Thoracic aorta (tissue), 2 donors: ENCODE results near the gene DUSP14. TPM values are rescaled to one million over a fixed set of nuclear protein-coding genes. Genes with fewer than 3 reads are reported as not detected.
A peak's percentile ranks its signal among the peaks of the same experiment; 100 is the strongest.

Experiments
- ATAC-seq: fragments of 150-250 bp; one replicate; pipeline ENCODE4 v1.8.0; 2017; ENCODE audit warnings: low read depth; ENCODE audit not compliant: insufficient number of reproducible peaks, low FRiP score
- DNase-seq: peaks from one replicate; pipeline ENCODE4 v3.0.0-alpha.2; 2020; ENCODE audit warnings: low spot score
- H3K27ac ChIP-seq, 2 donors: fragments of 200-600 bp; sonication (generic); 1 replicate in 1 of 2; 2 replicates in 1 of 2; pipeline ENCODE4 v1.5.1; 2016; ENCODE audit warnings: mild to moderate bottlenecking in 2 of 2, moderate library complexity in 2 of 2
- H3K27me3 ChIP-seq: fragments of 200-600 bp; sonication (generic); replicated peaks from 2 replicates; pipeline ENCODE4 v1.6.0; 2016; ENCODE audit warnings: mild to moderate bottlenecking; ENCODE audit not compliant: insufficient read depth
- H3K36me3 ChIP-seq: fragments of 200-600 bp; sonication (generic); one replicate; pipeline ENCODE4 v1.5.1; 2016
- H3K4me1 ChIP-seq, 2 donors: fragments of 200-600 bp; sonication (generic); 1 replicate in 1 of 2; 2 replicates in 1 of 2; pipeline versions ENCODE4 v1.5.1 to v1.6.0; 2016; ENCODE audit warnings: low read depth in 2 of 2, mild to moderate bottlenecking in 1 of 2; ENCODE audit not compliant: control insufficient read depth in 1 of 2
- H3K4me3 ChIP-seq: fragments of 200-600 bp; sonication (generic); 2 replicates; pipeline ENCODE4 v1.5.1; 2016; ENCODE audit warnings: mild to moderate bottlenecking
- H3K9me3 ChIP-seq: fragments of 200-600 bp; sonication (generic); 2 replicates; pipeline ENCODE4 v1.5.1; 2016
- CTCF ChIP-seq: fragments of 200-600 bp; sonication (generic); IDR thresholded peaks from one replicate; pipeline ENCODE4 v1.5.1; 2019; ENCODE audit warnings: antibody characterized with exemption
- total RNA-seq, 2 donors: library from RNA; depleted of rRNA; stranded (reverse); fragments of >200 nt; gene quantifications; one replicate each; pipeline versions ENCODE4 v1.1.0 to v1.2.3, GENCODE V29; 2016

Gene DUSP14
- total RNA-seq, 2 donors from 2014 or later = 18.1 to 22.2 TPM

GRCh38 chr17:37485938-37486570 is 3.6 kb upstream of the DUSP14 start:
- DNase-seq (no peak), ATAC-seq (no peak)
- Histone ChIP-seq H3K9me3 (no peaks in the 10 kb centered on the region), H3K4me3 (no peak overlapping the region), H3K27me3 (no peaks in the 10 kb centered on the region), H3K4me1 (peaks cover 14 to 17% of the 10 kb centered on the region in 2 donors), H3K36me3 (no peaks in the 10 kb centered on the region), H3K27ac (no peak overlapping the region)
- no peak for TF ChIP-seq CTCF

GRCh38 chr17:37488009-37488604 is 1.6 kb upstream of the DUSP14 start:
- DNase-seq (no peak), ATAC-seq (no peak)
- Histone ChIP-seq H3K9me3 (no peaks in the 10 kb centered on the region), H3K27me3 (no peaks in the 10 kb centered on the region), H3K27ac (peak overlapping the region in 1 of 2 donors; percentile 84), H3K4me1 (peaks cover 20 to 28% of the 10 kb centered on the region in 2 donors), H3K36me3 (no peaks in the 10 kb centered on the region), H3K4me3 (peak overlapping the region; percentile 99)
- TF ChIP-seq CTCF = no peak

GRCh38 chr17:37488607-37489196 is 989 bp upstream of the DUSP14 start:
- peak; percentile 95 for ATAC-seq
- DNase-seq = peak; percentile 79
- H3K9me3 ChIP-seq = no peaks in the 10 kb centered on the region
- H3K4me1 ChIP-seq = peaks cover 20 to 30% of the 10 kb centered on the region in 2 donors
- H3K36me3 ChIP-seq = no peaks in the 10 kb centered on the region
- TF ChIP-seq CTCF = no peak
- no peaks in the 10 kb centered on the region for H3K27me3 ChIP-seq
- peak overlapping the region; percentile 99 for H3K4me3 ChIP-seq
- H3K27ac ChIP-seq = peak overlapping the region; percentile 83 to 84

- no peak for TF ChIP-seq CTCF
- H3K4me1 ChIP-seq = peaks cover 20 to 30% of the 10 kb centered on the region in 2 donors
- no peak for DNase-seq
Observed at GRCh38 chr17:37490022-37490587, 414 bp downstream of the DUSP14 start.

More at GRCh38 chr17:37490022-37490587, 414 bp downstream of the DUSP14 start:
- no peaks in the 10 kb centered on the region for H3K9me3 ChIP-seq
- H3K27ac ChIP-seq = peak overlapping the region; percentile 54 to 74
- H3K27me3 ChIP-seq = no peaks in the 10 kb centered on the region
- no peaks in the 10 kb centered on the region for H3K36me3 ChIP-seq
- ATAC-seq = no peak
- H3K4me3 ChIP-seq = peak overlapping the region; percentile 99
